ENCODE measurements around the gene FLRT2. TPM values are rescaled to one million over a fixed set of nuclear protein-coding genes. Genes with fewer than 3 reads are reported as not detected.

FLRT2 gene
- total RNA-seq, 5 donors from 2014 or later (not counting 1 experiment from before 2014, with no cell fraction given) = 0.03 to 0.35 (median 0.06) TPM; not detected in 2

DNA sequence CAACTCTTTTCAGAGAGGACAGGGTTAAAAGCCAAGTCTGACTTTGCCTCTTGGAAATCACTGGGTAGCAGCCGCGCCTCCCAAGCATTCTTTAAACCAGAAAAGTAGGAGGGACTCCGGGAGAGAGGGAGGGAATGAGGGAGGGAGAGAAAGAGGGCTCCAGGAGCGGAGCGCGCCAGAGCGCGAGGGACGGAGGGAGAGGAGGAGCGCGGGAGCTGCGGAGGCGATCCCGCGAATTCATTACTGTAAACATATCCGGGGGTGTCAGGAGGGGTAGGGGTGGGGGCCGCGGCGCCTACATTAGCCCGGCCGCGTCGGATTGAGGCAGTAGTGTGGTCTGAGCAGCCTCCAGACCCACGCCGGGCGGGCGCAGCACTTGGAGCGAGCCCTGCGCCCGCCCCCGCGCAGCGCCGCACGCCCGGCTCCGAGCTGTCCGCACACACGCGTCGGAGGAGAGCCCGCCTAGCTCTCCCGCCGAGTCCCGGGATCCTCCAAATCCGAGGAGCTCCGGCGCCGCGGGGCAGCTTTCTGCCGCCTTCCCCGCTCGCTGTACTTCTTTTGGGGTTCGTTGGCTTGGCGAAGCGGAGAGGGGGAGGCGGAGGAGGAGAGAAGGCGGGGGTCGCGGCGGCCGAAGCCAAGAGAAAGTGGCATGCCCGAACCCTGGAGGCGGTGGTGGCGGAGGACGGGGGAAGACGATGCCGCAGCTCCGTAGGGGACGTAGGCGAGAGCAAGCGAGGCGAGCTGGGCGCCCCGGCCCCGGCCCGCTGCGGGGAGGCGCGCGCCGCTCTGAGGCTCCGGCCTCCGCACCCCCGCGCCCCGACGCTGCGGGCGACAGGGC is 3.3 kb downstream of the FLRT2 start:
- POLR2A ChIA-PET = no interaction called here
- CTCF ChIA-PET = no interaction called here
- no peak for DNase-seq
- ATAC-seq (replicated peaks in 1 of 4) = no peak
- Histone ChIP-seq H3K36me3 (ENCODE audit: control insufficient read depth in 2 of 2, extremely low read depth in 1 of 2, insufficient read depth in 1 of 2, low read length in 1 of 2) (no peaks in the 10 kb centered on the region), H3K27me3 (replicated peaks in 1 of 2; ENCODE audit: control insufficient read depth in 2 of 2, extremely low read depth in 1 of 2, insufficient read depth in 2 of 2, low read length in 1 of 2) (peaks cover 23 to 50% of the 10 kb centered on the region in 2 experiments), H3K4me1 (ENCODE audit: control insufficient read depth in 1 of 2, extremely low read depth in 1 of 2, insufficient read depth in 2 of 2, low read length in 2 of 2) (no peaks in the 10 kb centered on the region), H3K4me3 (ENCODE audit: control insufficient read depth in 1 of 2, extremely low read depth in 1 of 2, low read length in 1 of 2) (no peak overlapping the region), H3K9me3 (no peaks in the 10 kb centered on the region), H3K27ac (ENCODE audit: low read length) (no peak overlapping the region)
- Mint-ChIP-seq H3K9me3 (peaks cover 0 to 4% (median 0%) of the 10 kb centered on the region in 3 donors), H3K27ac (no peak overlapping the region), H3K27me3 (peaks cover 62 to 67% of the 10 kb centered on the region in 2 donors), H3K4me1 (peaks cover 7 to 12% (median 9%) of the 10 kb centered on the region in 3 donors), H3K4me3 (no peak overlapping the region), H3K36me3 (no peaks in the 10 kb centered on the region)
- whole genome bisulfite sequencing (ENCODE audit: insufficient coverage) = 3% methylated on average over 90 of the region's 90 CpGs

GRCh38 chr14:85533861-85534291 is 3.9 kb downstream of the FLRT2 start:
- ChIA-PET POLR2A (no interaction called here), CTCF (no interaction called here)
- Mint-ChIP-seq H3K27me3 (peaks cover 57 to 60% of the 10 kb centered on the region in 2 donors), H3K4me1 (peaks cover 7 to 12% (median 9%) of the 10 kb centered on the region in 3 donors), H3K4me3 (no peak overlapping the region), H3K27ac (no peak overlapping the region), H3K9me3 (peaks cover 0 to 4% (median 0%) of the 10 kb centered on the region in 3 donors), H3K36me3 (no peaks in the 10 kb centered on the region)
- ATAC-seq (replicated peaks in 1 of 4) = no peak
- H3K4me3 ChIP-seq (ENCODE audit: control insufficient read depth in 1 of 2, extremely low read depth in 1 of 2, low read length in 1 of 2) = no peak overlapping the region
- no peaks in the 10 kb centered on the region for H3K4me1 ChIP-seq (ENCODE audit: control insufficient read depth in 1 of 2, extremely low read depth in 1 of 2, insufficient read depth in 2 of 2, low read length in 2 of 2)
- H3K36me3 ChIP-seq (ENCODE audit: control insufficient read depth in 2 of 2, extremely low read depth in 1 of 2, insufficient read depth in 1 of 2, low read length in 1 of 2) = no peaks in the 10 kb centered on the region
- DNase-seq = no peak
- H3K27me3 ChIP-seq (replicated peaks in 1 of 2; ENCODE audit: control insufficient read depth in 2 of 2, extremely low read depth in 1 of 2, insufficient read depth in 2 of 2, low read length in 1 of 2) = peaks cover 22 to 50% of the 10 kb centered on the region in 2 experiments
- H3K9me3 ChIP-seq = no peaks in the 10 kb centered on the region
- 2% methylated on average over 21 of the region's 28 CpGs for WGBS (ENCODE audit: insufficient coverage)
- no peak overlapping the region for H3K27ac ChIP-seq (ENCODE audit: low read length)

DNA sequence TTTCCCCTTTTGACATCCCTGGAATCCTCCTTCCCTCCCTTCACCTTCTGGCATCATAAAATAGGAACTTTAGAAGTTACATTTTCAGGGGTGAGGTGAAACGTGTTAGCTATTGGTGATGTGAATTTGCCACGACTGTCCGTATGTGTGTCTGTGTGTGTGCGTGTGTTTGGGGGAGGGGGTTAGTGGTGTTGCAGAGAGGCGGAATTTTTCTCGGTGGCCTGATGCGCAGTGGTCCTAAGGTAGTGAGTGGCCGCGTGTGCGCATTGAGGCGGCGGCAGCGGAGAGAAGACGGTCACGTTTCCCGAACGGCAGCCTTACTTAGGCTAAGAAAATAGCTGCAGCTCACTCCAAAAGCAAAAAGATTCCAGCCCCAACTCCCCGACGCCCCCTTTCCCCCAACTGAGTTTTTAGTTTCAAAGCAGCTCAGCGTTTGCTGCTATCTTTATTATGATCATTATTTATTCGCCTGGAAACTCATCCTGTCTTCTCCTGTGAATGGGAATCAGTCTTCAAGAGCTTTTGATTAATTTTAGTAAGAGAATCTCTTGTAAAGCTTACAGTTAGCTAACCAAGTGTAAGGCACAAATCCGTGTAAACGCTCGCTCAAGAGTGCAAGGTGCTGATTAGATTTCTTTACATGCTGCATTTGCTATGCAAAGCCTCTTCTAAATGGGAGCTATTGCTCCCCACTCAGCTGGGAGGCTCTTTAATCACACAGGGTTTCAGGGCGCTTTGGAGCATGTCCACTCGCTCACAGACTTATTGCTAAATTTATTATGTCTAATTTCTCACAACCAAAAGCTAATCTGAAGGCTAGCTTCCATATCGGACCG is 4.7 kb downstream of the FLRT2 start:
- 9% methylated on average over 11 of the region's 28 CpGs for WGBS (ENCODE audit: insufficient coverage)
- Mint-ChIP-seq H3K36me3 (no peaks in the 10 kb centered on the region), H3K4me3 (no peak overlapping the region), H3K27ac (no peak overlapping the region), H3K9me3 (peaks cover 0 to 4% (median 0%) of the 10 kb centered on the region in 3 donors), H3K27me3 (peaks cover 49 to 56% of the 10 kb centered on the region in 2 donors), H3K4me1 (peaks cover 7 to 12% (median 9%) of the 10 kb centered on the region in 3 donors)
- ChIA-PET CTCF (interaction anchor here (0.9 to 1.2 kb wide), 2 partner anchors 11 to 13 kb away, joined by 3 read pairs; no protein-coding TSS in a partner anchor), POLR2A (interaction anchor here (0.5 kb wide), 2 partner anchors 125 to 1016 kb away, joined by 3 to 4 read pairs; no protein-coding TSS in a partner anchor)
- Histone ChIP-seq H3K36me3 (ENCODE audit: control insufficient read depth in 2 of 2, extremely low read depth in 1 of 2, insufficient read depth in 1 of 2, low read length in 1 of 2) (no peaks in the 10 kb centered on the region), H3K9me3 (no peaks in the 10 kb centered on the region), H3K27ac (ENCODE audit: low read length) (no peak overlapping the region), H3K4me3 (ENCODE audit: control insufficient read depth in 1 of 2, extremely low read depth in 1 of 2, low read length in 1 of 2) (no peak overlapping the region), H3K4me1 (ENCODE audit: control insufficient read depth in 1 of 2, extremely low read depth in 1 of 2, insufficient read depth in 2 of 2, low read length in 2 of 2) (no peaks in the 10 kb centered on the region), H3K27me3 (replicated peaks in 1 of 2; ENCODE audit: control insufficient read depth in 2 of 2, extremely low read depth in 1 of 2, insufficient read depth in 2 of 2, low read length in 1 of 2) (peaks cover 17 to 43% of the 10 kb centered on the region in 2 experiments)
- ATAC-seq (replicated peaks in 1 of 4) (no peak), DNase-seq (no peak)

DNA sequence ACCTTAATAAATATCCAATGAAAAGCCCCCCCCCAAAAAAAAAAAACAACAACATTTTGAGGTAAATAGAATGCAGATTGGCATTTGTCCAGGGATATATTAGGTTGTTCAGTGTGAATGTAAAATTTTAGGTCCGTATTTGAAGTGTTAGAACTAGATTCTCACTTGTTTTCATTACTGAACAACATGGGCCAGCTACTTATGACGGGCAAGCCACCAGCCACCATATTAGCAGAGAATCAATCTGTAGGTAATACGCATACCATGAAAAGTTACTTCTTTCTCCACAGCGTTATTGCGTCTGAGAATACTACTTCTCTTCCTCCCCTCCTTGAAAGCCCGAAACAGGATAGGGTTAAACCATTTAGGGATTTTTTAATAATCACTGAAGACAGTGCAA is 5.4 kb downstream of the FLRT2 start:
- DNase-seq (no peak), ATAC-seq (replicated peaks in 1 of 4) (no peak)
- H3K4me1 ChIP-seq (ENCODE audit: control insufficient read depth in 1 of 2, extremely low read depth in 1 of 2, insufficient read depth in 2 of 2, low read length in 2 of 2) = no peaks in the 10 kb centered on the region
- H3K9me3 Mint-ChIP-seq = peaks cover 0 to 4% (median 0%) of the 10 kb centered on the region in 3 donors
- H3K27me3 ChIP-seq (replicated peaks in 1 of 2; ENCODE audit: control insufficient read depth in 2 of 2, extremely low read depth in 1 of 2, insufficient read depth in 2 of 2, low read length in 1 of 2) = peaks cover 17 to 36% of the 10 kb centered on the region in 2 experiments
- no peak overlapping the region for H3K27ac ChIP-seq (ENCODE audit: low read length)
- no CpG with 5 or more reads among the region's 6 CpGs for WGBS (ENCODE audit: insufficient coverage)
- peaks cover 42 to 51% of the 10 kb centered on the region in 2 donors for H3K27me3 Mint-ChIP-seq
- peaks cover 7 to 12% (median 9%) of the 10 kb centered on the region in 3 donors for H3K4me1 Mint-ChIP-seq
- H3K9me3 ChIP-seq = no peaks in the 10 kb centered on the region
- ChIA-PET CTCF (interaction anchor here in 1 of 2 donors (1.2 kb wide), 1 partner anchor 12 kb away, joined by 3 read pairs; no protein-coding TSS in a partner anchor), POLR2A (interaction anchor here (0.5 kb wide), 2 partner anchors 125 to 1017 kb away, joined by 3 to 4 read pairs; no protein-coding TSS in a partner anchor)
- H3K27ac Mint-ChIP-seq = no peak overlapping the region
- H3K36me3 ChIP-seq (ENCODE audit: control insufficient read depth in 2 of 2, extremely low read depth in 1 of 2, insufficient read depth in 1 of 2, low read length in 1 of 2) = no peaks in the 10 kb centered on the region
- no peaks in the 10 kb centered on the region for H3K36me3 Mint-ChIP-seq
- H3K4me3 Mint-ChIP-seq = no peak overlapping the region
- H3K4me3 ChIP-seq (ENCODE audit: control insufficient read depth in 1 of 2, extremely low read depth in 1 of 2, low read length in 1 of 2) = no peak overlapping the region

DNA sequence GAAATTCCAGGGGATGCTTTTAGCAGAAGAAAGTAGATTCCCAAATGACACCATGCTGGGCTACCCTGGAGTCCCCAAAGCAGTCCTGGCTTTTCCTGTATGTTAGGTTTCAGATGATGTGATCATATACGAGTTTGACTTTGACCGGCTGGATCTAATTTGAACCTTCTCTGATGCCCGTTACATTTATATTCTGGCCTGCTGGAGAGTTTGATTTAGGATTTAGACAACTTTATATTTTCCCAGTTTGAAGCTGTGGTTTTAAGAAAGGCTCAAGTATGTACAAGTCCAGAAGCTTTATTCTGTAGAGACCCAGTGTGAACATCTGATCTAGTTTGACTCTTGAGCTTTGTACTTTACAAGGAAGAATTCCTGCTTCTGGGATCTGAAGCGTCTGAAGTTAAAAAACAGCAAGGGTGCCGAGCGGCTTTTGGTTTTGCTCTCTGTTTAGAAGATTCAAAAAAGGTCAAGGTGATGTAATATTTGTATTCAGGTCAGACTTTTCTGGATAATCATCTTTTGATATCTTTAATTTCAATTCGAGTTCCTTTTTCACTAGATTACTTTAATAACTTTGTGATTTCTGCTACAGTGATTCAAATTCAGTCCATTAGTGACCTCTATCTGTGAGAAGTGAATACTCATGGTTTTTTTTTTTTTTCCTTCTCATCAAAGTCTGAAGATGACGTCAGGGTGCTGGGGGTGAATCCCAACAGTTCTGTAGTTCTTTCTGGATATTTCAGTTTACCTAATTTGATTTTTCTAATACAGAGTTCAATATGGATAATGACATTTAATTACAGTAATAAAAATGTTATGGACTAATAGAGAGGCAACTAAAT is 6.3 kb downstream of the FLRT2 start:
- Mint-ChIP-seq H3K27ac (no peak overlapping the region), H3K27me3 (peaks cover 33 to 47% of the 10 kb centered on the region in 2 donors), H3K4me3 (no peak overlapping the region), H3K9me3 (peaks cover 0 to 4% (median 3%) of the 10 kb centered on the region in 3 donors), H3K36me3 (no peaks in the 10 kb centered on the region), H3K4me1 (peaks cover 7 to 12% (median 9%) of the 10 kb centered on the region in 3 donors)
- ATAC-seq (replicated peaks in 1 of 4) (no peak), DNase-seq (no peak)
- no peaks in the 10 kb centered on the region for H3K4me1 ChIP-seq (ENCODE audit: control insufficient read depth in 1 of 2, extremely low read depth in 1 of 2, insufficient read depth in 2 of 2, low read length in 2 of 2)
- POLR2A ChIA-PET = interaction anchor here in 1 of 2 donors (0.6 kb wide), 1 partner anchor 144 kb away, joined by 3 read pairs; no protein-coding TSS in a partner anchor
- H3K9me3 ChIP-seq = no peaks in the 10 kb centered on the region
- H3K27ac ChIP-seq (ENCODE audit: low read length) = no peak overlapping the region
- H3K36me3 ChIP-seq (ENCODE audit: control insufficient read depth in 2 of 2, extremely low read depth in 1 of 2, insufficient read depth in 1 of 2, low read length in 1 of 2) = no peaks in the 10 kb centered on the region
- H3K27me3 ChIP-seq (replicated peaks in 1 of 2; ENCODE audit: control insufficient read depth in 2 of 2, extremely low read depth in 1 of 2, insufficient read depth in 2 of 2, low read length in 1 of 2) = peaks cover 17 to 29% of the 10 kb centered on the region in 2 experiments
- H3K4me3 ChIP-seq (ENCODE audit: control insufficient read depth in 1 of 2, extremely low read depth in 1 of 2, low read length in 1 of 2) = no peak overlapping the region
- CTCF ChIA-PET = no interaction called here
- WGBS (ENCODE audit: insufficient coverage) = 100% methylated on average over 3 of the region's 8 CpGs
